ENCODE data around the gene MKNK1.

Gene MKNK1

DNA sequence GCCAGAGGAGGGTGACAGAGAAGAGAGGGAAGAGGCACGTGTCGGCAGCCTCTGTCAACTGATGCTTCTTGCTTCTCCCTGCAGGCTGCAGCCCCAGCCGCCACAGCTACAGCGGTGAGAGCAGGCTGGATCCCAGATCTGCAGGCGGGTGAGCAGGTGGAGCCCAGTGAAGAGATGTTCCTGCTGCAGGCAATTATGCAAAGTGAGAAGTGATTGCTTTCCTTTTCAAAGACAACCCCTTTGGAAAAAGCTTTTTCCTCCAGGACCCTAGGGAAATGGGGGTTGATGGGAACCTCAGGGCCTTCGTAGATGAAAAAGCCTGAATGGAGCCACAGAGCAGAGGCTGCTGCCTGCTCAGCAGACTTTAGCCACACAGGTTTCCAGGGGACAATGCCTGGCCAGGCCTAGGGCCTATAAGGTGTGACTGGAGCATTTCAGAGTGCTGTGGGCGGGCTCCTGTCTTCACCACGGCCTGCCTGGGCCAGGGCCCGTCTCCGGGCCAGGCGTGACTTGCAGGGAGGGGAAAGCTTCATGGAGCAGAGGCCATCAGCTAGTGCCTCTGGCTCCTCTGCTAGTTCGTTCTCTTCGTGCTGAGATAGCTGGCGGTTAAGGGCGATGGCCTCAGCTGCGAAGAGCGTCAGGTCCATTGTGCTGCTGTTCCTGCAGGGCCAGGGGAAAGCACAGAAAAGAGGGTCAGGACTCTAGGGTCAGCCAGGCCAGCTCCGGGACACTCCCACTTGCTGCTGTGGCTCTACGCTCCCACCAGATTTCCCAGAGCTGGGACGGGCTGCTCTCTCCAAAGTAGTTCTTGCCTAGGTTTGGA, 45.7 kb downstream of the MKNK1 start:
- no peak for DNase-seq (ENCODE audit: low read depth)

DNA sequence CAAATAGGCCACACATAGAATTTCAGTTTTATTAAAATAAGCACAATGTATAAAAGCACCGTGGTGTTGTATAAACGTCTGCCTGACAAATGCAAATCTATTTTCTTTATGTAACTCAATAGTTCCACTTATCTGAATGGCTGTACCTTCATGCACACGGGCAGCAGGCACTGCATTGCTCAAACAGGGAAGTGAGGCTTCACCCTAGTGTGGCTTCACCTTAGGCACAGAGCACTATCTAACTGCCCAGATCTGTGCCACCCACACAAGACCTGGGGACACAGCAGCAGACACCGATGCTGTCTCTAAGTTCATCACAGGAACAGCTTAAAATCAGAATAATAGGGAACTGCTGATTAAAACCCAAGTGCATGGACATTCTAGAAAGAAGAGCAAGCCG, 46.7 kb downstream of the MKNK1 start:
- DNase-seq (ENCODE audit: low read depth), result no peak

DNA sequence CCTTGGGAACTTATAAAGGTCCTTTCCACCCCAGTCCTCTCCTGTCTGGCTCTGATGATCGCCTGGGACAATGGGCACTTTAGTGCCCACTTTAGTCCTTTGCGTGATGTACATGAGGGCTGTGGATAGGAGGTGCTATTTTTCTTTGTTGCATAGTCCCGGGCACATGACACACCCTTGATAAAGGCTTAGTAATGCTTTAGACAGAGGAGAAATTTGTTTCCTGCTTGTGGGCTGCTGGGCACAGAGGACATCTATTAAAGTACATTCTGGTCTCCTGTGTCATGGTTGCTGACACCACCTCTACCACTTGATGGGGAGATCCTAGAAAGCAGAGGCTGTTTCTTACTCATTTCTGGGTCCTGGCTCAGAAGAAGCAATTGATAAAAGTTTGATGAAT, 47.2 kb downstream of the MKNK1 start:
- DNase-seq (ENCODE audit: low read depth), result no peak

DNA sequence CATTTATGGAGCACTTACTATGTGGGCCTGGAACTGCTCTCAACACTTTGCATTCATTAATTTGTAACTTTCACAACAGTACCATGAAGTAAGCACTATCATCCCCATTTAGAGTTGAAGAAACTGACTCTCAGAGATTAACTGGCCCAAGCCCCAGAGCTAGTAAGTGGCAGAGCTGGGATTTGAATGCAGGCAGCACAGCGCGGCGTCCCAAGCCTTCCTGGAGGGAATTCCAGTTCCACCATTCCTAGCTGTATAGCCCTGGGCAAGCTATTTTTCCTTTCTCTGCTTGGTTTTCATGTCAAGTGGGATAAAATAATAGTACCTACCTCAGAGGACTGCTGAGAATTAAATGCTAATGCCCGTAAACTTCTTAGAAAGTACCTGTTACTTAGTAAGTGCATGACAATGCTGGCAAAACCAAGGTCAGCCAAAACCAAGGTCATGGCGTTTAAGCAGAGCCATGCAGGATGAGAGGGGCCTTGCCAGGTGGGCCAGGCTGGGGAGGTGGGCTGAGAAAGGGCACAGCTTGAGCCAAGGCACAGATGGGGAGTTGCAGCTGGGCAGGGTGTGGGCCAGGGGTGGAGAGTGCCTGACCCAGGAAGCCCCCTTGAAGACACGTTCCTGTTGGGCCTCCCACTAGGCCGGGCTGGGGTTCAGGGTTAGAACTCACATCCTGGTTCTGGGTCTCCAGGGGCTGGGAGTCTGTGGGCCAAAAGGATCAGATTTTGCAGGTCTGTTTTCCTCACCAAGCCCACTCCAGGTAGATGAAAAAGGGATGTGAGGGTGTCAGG, 48.0 kb downstream of the MKNK1 start:
- no peak for DNase-seq (ENCODE audit: low read depth)

DNA sequence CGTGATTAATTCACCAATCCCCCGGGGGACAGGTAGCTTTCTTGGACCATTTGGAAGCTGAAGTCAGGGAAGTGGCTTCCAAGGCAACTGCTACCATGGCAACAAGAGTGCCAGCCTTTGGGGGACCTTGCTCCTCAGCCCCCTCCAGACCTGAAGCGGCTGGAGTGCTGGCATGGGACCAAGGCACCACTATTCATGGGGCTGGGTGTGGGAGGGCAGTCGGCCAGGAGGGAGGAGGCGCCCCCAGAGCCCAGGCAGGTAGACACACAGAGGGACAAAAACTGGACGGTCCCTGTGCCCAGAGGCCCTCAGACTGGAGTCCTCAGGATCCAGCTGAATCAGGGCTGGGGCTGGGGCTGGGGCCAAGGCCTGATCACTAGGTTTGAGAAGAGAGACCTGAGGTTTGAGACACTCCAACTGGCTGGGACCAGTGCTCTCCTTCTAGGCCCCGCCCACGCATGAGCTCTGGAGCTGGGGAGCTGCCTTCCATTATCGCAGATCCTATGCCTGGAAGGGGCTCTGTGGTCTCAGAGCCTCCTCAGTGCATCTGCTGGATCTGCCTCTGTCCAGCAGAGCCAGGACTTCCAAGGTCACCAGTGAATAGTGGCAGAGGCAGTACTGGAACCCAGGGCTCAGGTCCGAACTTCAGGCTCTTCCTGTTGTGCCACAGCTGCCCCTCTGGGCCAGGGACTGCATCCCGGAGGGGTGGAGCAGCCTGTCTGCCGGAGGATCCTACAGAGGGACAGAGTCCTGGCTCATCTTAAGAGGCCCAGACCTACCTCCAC, 49.3 kb downstream of the MKNK1 start:
- DNase-seq (ENCODE audit: low read depth), result no peak

DNA sequence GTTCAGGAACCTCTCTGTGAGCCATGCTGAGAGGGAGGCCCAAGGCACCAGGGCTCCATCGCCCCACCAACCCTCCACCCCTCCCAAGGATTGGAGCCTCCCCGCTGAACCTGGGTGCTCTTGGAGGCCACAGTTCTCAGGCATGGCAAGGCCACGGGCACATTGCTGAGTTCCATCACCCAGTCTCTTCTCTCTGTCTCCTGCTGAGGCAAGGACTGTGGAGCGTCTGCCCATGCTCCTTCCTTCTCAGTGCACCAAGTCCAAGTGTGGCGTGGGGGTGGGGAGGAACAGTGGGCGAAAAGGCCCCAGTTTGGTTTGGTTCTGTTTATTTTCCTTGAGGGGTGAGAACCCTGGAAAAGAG, 49.9 kb downstream of the MKNK1 start:
- no peak for DNase-seq (ENCODE audit: low read depth)

DNA sequence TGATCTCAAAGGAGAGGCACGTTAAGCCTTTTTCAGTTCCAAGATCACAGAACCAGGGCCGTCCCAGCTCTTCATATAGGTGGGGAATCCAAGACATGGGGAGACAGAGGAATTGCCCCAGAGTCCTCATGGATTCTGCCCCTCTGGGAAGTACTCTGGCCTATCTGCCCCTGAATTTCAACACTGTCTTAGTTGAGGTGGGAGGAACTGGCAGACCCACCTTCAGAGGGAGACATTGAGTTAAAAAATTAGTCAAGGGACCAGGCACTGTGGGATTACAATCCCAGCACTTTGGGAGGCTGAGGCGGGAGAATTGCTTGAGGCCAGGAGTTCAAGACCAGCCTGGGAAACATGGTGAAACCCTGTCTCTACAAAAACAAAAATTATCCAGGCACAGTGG, 50.6 kb downstream of the MKNK1 start:
- no peak for DNase-seq (ENCODE audit: low read depth)

DNA sequence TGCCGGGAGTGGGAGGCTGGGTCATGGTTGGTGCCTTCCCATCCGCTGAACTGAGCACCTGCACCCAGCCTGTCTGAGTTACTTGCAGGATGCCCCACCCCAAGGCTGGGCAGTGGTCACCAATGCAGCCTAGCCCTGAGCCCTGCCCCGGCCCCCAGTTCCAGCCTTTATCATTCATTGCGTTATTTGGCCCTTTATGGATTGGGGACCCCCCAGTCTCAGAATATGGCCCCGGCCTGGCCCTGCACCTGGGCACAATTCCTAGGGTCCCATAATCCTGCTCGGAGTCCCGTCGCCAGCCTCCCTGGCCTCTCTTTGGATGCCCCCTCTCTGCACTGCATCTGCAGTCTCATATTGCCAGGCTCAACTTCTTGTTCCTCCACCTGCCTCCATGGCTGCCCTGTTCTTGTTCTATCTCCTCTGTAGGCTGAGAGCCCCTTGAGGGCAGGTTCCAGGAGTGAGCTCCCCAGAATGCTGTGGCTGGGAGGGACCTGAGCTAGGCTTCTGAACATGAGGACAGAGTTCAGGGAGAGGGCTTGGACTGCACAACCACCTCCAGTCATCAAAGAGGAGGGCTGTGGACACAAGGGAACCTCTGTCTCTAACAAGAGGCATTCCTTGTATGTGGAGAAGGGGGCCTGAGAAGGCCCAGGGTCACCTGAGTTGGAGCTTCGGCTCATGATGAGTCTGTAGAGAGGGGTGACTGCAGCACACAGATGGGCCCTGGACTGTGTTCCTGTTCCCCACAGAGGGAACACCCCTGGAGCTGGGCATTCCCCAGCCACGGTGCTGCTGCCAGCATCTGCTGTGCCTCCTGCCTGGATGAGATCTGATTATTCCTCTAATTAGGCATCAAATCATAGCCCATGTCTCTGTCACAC, 51.5 kb downstream of the MKNK1 start:
- DNase-seq (ENCODE audit: low read depth), result no peak

DNA sequence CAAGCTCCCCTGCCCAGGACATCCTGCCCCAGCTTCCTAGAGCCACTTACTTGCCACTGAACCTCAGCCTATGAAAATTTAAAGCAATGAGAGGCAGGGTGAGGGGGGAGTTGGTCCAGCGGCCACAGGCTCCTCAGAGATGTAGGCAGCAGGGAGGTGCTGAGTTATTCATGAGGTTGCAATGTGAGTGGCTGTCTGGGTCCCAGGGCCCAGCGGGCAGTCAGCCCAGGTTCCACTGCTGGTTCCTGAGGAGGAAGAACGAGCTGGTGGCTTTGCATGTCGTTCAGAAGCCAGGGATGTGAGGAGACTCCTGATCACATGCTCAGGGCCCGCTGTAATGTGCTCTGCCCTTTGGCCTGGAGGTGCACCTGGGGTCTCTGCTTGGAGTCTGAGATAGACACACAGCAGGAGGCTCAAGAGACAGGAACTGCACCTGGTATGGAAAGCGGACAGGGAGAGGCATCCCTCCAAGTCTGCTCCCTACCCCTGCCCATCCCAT, 52.4 kb downstream of the MKNK1 start, which contains the start of gene KNCN:
Gene KNCN (minus strand): TSS at position 51 of the 499 bp plus-strand sequence. CDS start 432 bp downstream, outside the sequence.
- DNase-seq (ENCODE audit: low read depth), result no peak

DNA sequence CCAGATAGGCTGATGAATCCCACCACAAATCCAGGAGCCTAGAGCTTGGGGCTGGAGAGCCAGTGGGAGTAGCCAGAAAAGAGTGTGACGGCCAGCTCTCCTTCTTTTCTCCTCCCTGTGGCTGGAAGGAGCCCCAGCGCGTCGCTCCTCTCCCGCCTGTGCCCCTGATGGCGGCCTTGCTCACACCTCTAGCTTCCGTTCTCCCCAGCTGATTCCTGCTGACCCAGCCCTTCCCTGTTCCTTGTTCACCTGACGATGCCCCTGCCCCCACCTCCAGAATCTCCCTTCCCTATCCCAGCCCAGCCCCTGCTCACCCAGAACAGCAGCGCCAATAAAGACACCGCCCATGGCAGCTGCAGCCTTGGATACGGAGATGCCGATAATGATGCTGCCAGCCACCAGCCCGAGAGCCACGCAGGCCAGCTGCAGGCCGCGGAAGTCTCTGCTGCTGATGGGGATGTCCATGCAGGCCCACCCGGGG, 53.3 kb downstream of the MKNK1 start:
- no peak for DNase-seq (ENCODE audit: low read depth)

DNA sequence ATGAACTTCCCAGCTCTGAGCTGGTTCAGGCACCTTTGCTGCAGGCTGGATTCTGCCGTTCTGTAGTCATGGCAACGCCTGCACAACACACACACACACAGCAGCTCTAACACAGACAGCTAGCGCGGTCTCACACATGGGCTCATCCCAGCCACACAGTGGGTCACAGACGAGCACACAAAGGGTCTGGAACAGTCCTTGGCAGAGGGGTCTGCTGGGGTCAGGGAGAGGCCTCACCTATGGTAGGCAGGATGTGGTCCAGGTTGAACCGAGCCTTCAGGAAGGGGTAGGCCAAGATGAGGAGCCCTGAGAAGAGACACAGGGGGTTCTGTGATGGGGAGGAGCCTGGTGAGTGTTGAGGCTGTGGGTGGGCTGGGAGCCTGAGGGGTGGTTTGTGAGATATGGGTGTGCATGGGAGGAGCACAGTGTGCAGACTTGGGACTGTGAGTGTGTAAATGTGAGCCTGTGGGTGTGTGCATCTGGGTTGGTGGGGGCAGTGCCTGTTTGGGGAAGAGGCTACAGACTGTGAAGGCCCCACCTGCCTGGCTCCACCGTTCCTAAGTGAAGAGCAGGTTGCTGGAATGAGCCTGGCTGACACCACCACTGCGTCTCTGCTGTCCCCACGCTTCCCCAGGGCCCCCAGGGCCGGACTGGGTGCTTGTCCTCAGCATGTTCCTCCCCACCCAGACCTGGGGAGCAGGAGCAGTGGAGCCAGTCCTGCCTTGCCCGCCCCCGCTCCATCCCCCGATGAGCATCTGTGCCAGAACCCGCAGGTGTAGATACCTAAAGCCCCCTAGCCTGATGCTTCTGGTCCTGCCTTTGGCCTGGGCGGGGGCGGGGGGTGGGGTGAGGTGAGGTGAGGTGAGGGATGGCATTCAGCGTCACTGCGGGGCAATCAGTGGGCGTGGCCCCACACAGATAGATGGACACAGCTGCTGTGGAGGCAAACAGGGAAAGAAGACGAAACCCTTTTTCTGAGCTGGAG, 54.1 kb downstream of the MKNK1 start:
- DNase-seq (ENCODE audit: low read depth), result no peak

DNA sequence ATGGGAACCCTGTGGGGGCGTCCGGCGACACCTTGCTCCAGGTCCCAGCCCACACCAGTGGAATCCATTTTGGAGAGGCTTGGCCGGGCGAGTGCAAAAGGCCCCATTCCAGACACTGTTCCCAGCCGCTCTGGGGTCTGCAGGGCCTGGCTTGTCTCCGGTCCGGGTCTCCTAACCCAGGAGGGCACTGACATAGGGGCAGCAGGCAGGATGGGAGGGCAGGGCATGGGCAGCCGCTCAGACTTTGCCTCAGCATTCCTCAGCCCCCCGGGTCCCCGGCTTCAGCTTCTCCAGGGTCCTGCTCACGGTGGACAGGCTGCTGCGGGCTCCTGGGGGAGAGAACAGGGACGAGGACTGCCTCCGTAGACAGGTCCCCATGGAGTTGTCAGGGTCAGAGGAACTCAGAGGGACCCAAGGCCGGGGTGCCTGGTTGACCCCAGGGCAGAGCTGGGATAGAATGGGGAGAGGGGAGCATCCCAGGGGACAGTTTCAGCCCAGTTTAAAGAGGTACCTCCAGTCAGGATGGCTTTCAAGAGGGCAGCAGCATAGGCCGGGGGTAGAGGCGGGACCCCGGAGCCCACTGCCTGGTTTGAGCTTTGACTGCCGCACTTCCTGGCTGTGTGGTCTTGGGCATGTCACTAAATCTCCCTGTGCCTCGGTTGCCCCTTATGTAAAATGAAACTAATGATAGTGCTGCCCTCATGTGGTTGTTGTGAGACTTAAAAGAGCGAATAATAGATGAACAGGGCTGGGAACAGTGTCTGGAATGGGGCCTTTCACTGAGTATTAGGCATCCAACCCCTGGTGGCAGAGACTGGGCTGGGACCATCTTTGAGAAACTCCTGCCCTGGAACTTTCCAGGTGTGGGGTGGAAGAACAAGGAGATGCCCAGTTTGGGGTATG, 56.3 kb downstream of the MKNK1 start:
- no peak for DNase-seq (ENCODE audit: low read depth)

DNA sequence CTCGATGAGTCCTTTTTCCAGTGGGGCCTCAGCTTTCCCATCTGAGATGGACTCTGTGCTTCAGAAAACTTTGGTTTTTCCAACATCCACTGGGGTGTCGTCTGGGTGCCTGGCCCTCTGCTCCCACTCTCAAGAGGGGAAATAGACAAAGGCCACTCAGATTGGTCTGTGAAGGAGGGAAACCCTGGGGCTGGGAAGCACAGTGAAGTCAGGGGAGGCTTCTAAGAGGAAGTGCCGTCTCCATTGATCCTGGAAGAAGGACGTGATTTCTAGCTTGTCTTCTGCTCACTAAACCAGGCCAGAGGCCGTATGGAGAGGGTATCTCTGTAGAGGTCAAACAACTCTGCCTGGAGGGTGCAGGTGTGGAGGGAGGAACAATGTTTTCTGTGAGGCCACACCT, 57.9 kb downstream of the MKNK1 start:
- no peak for DNase-seq (ENCODE audit: low read depth)

DNA sequence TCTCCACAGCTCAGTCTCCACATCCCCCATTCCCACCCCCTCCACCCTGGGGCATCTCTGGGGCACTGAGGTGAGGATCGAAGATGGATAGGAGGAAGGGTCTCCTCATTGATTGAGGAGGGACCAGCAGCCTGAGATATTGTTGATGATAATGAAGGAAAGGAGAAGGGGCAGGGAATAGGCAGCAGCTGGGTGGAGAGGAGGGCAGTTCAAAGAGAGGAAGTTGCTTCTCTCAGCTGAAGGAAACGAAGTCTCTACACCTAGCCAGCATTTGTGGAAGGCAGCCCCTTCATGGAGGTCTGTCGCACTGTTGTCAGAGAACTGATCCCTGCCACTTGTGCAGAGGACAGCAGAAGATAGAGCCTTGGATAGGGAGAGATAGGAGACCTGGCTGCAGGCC, 58.3 kb downstream of the MKNK1 start:
- no peak for DNase-seq (ENCODE audit: low read depth)

DNA sequence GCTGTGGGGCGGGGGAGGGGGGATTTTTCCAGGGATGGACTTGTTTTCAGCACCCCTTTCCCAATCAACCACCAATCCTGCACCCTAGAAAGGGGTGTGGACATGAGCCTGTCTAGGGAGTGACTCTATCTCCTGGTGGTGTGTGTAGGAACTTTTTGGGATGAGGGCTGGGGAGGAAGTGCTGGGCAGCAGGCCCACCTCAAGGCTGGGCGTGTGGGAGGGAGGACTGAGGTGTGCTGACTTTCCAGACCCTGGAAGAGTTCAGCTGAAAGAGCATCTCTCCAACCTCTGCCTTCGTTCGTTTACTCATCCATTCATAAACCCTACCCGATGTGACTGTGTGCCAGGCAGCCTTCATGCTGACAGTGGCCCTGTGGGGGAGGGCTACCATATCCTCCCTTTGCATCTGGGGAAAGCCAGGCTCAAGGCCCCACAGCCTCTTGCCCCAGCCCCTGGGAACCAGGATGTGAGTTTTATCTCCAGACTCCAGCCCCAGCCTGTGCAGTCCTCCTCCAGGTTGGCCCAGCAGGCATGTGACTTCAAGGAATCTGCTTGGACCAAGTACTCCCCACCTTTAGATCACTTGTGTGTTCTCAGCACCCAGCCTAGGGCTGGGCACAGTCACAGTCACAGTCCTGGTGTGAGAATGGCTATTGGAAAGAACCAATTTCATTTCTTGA, 59.4 kb downstream of the MKNK1 start:
- no peak for DNase-seq (ENCODE audit: low read depth)

DNA sequence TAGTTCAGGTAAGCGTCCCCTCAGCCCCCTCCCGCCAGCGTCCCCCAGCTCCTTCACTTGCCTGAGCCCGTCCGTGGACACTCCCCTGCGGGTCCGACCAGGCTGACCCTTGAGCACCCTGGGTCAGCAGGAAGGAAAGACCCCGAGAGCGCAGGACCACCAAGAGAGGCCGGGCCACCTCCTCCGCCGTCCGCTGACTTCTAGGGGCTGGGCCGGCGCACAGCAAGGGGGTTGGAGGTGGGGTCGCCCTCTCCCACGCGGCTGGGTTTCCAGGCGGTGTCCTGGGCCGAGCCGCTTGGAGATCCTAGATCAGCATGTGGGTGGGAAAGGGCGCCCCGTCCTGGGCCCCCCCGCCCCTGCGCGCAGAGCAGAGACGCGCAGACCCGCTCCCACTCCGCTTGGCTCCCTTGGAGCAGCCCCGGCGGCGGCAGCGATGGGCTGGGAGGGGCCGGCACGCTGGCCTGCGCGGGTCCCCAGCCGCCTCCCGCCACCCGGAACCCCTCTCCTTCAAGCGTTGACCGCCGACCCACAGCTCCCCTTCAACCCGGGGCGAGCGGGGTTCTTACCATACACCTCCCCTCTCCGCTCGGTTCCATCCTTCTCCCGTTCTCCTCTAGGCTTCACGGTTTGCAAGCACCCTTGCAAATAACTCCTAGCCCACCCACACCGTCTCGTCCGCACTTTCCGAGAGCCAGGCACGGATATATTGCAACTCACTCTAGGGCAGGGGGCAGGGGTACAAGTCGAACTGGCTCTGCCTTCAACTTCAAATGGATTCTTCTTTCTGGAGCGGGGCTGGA, 60.1 kb downstream of the MKNK1 start:
- DNase-seq (ENCODE audit: low read depth), result no peak

DNA sequence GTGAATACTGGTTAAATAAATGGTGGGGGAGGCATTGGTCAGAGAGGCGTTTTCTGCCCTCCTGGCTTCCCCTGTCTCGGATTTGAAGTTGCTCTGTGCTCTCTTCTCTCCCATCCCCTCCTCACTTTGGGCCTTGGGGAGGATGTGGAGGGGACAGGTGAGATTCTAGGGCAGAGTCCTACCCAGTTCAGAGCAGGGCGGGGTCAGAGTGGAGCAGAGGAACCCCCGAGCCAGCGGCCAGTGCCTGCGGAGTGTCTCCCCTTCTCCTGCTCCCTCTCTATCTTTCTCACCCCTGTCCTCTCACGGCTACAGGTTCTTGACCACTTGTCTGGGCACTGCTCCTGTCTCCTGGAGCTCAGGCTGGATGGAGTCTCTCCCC, 60.7 kb downstream of the MKNK1 start:
- DNase-seq (ENCODE audit: low read depth), result no peak

DNA sequence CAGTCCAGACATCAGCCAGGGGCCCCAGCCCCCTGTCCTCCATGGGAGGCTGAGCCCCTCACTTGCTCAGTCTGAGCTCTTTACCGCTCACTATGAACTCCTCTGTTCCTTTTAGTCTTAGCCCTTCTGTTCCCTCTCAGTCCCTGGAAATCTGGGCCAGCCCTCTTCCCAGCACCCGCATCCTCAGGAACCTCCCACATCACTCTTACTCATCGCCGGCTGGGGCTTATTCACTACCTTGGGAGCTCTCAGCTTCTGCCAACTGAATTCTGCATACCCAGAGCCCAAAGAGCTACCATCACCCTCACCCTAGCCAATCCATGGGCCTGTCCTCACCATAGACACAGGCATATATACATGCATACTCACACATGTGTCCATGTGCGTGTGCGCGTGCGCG, 64.1 kb downstream of the MKNK1 start:
- no peak for DNase-seq (ENCODE audit: low read depth)
